Measurements from ENCODE around the gene PTK7.

The PTK7 gene

GRCh38 chr6:43054206-43054943, 21.7 kb upstream of the PTK7 start:
- peaks cover 25% of the 10 kb centered on the region for H3K79me1 ChIP-seq (replicated peaks; ENCODE audit: low read length, poor library complexity, severe bottlenecking)
- no peak overlapping the region for H2AFZ ChIP-seq (ENCODE audit: low read depth, low read length)
- peak overlapping the region; percentile 97 for H4K8ac ChIP-seq (ENCODE audit: low read length)
- peak overlapping the region; percentile 94 for H4K91ac ChIP-seq (ENCODE audit: low read length)
- no peak overlapping the region for H3K14ac ChIP-seq (ENCODE audit: low read length in 2 of 2)
- no peaks in the 10 kb centered on the region for H3K9me3 ChIP-seq (ENCODE audit: control insufficient read depth, low read length)
- DNase-seq = no peak
- H3K27ac ChIP-seq (ENCODE audit: low read length, poor library complexity, severe bottlenecking) = peak overlapping the region; percentile 51
- 94% methylated on average over 17 of the region's 17 CpGs for WGBS
- no peaks in the 10 kb centered on the region for H3K27me3 ChIP-seq (ENCODE audit: control insufficient read depth in 1 of 2, insufficient read depth in 1 of 2, low read length in 2 of 2)
- no peak overlapping the region for H2BK5ac ChIP-seq (ENCODE audit: low read depth, low read length, poor library complexity, severe bottlenecking)
- H3K4me3 ChIP-seq (ENCODE audit: insufficient read depth in 1 of 2, low read depth in 1 of 2, low read length in 2 of 2) = peak overlapping the region in 1 of 2 experiments; percentile 93
- no peak overlapping the region for H3K18ac ChIP-seq (ENCODE audit: low read depth in 1 of 2, low read length in 2 of 2)
- H3K4me1 ChIP-seq (ENCODE audit: control insufficient read depth, insufficient read depth, low read depth, low read length) = peaks cover 29% of the 10 kb centered on the region
- peak overlapping the region; percentile 2 for H2BK120ac ChIP-seq (ENCODE audit: low read depth, low read length)
- H3K4ac ChIP-seq (ENCODE audit: low read depth in 1 of 2, low read length in 2 of 2) = peak overlapping the region in 1 of 2 experiments; percentile 2
- H3K36me3 ChIP-seq (ENCODE audit: control insufficient read depth in 1 of 2, insufficient read depth in 2 of 2, low read depth in 1 of 2, low read length in 2 of 2) = peaks cover 45 to 60% of the 10 kb centered on the region in 2 experiments
- H2BK15ac ChIP-seq (ENCODE audit: low read depth, poor library complexity, severe bottlenecking) = no peak overlapping the region
- no peak overlapping the region for H3K4me2 ChIP-seq (ENCODE audit: low read length, poor library complexity, severe bottlenecking)
- peak overlapping the region; percentile 99 for H3K9ac ChIP-seq (ENCODE audit: low read length)
- peak overlapping the region; percentile 13 for H2AK5ac ChIP-seq (ENCODE audit: low read length, severe bottlenecking)
- H2BK12ac ChIP-seq (ENCODE audit: low read length in 2 of 2) = no peak overlapping the region
- H3K23ac ChIP-seq (ENCODE audit: low read length in 2 of 2) = no peak overlapping the region

GRCh38 chr6:43055966-43056365, 20.1 kb upstream of the PTK7 start:
- H2BK5ac ChIP-seq (ENCODE audit: low read depth, low read length, poor library complexity, severe bottlenecking) = no peak overlapping the region
- peaks cover 31 to 44% of the 10 kb centered on the region in 2 experiments for H3K36me3 ChIP-seq (ENCODE audit: control insufficient read depth in 1 of 2, insufficient read depth in 2 of 2, low read depth in 1 of 2, low read length in 2 of 2)
- no peak overlapping the region for H3K4me2 ChIP-seq (ENCODE audit: low read length, poor library complexity, severe bottlenecking)
- no peaks in the 10 kb centered on the region for H3K27me3 ChIP-seq (ENCODE audit: control insufficient read depth in 1 of 2, insufficient read depth in 1 of 2, low read length in 2 of 2)
- no peak overlapping the region for H3K9ac ChIP-seq (ENCODE audit: low read length)
- no peak overlapping the region for H3K18ac ChIP-seq (ENCODE audit: low read depth in 1 of 2, low read length in 2 of 2)
- no peak overlapping the region for H4K91ac ChIP-seq (ENCODE audit: low read length)
- no peak overlapping the region for H4K8ac ChIP-seq (ENCODE audit: low read length)
- no peak overlapping the region for H2AK5ac ChIP-seq (ENCODE audit: low read length, severe bottlenecking)
- no peak overlapping the region for H3K14ac ChIP-seq (ENCODE audit: low read length in 2 of 2)
- H3K9me3 ChIP-seq (ENCODE audit: control insufficient read depth, low read length) = no peaks in the 10 kb centered on the region
- peaks cover 24% of the 10 kb centered on the region for H3K4me1 ChIP-seq (ENCODE audit: control insufficient read depth, insufficient read depth, low read depth, low read length)
- no peak overlapping the region for H2BK120ac ChIP-seq (ENCODE audit: low read depth, low read length)
- no peak for DNase-seq
- H3K23ac ChIP-seq (ENCODE audit: low read length in 2 of 2) = no peak overlapping the region
- no peak overlapping the region for H3K4me3 ChIP-seq (ENCODE audit: insufficient read depth in 1 of 2, low read depth in 1 of 2, low read length in 2 of 2)
- no peak overlapping the region for H2BK12ac ChIP-seq (ENCODE audit: low read length in 2 of 2)
- no peak overlapping the region for H2BK15ac ChIP-seq (ENCODE audit: low read depth, poor library complexity, severe bottlenecking)
- H3K79me1 ChIP-seq (replicated peaks; ENCODE audit: low read length, poor library complexity, severe bottlenecking) = peaks cover 21% of the 10 kb centered on the region
- no peak overlapping the region for H2AFZ ChIP-seq (ENCODE audit: low read depth, low read length)
- H3K27ac ChIP-seq (ENCODE audit: low read length, poor library complexity, severe bottlenecking) = no peak overlapping the region
- WGBS = 99% methylated on average over 8 of the region's 8 CpGs
- H3K4ac ChIP-seq (ENCODE audit: low read depth in 1 of 2, low read length in 2 of 2) = no peak overlapping the region

- H3K4me3 ChIP-seq (ENCODE audit: insufficient read depth in 1 of 2, low read depth in 1 of 2, low read length in 2 of 2) = peak overlapping the region in 1 of 2 experiments; percentile 99
- H4K8ac ChIP-seq (ENCODE audit: low read length) = no peak overlapping the region
- H2AFZ ChIP-seq (ENCODE audit: low read depth, low read length) = no peak overlapping the region
- WGBS = 75% methylated on average over 1 of the region's 1 CpG
- no peak overlapping the region for H2AK5ac ChIP-seq (ENCODE audit: low read length, severe bottlenecking)
- no peaks in the 10 kb centered on the region for H3K9me3 ChIP-seq (ENCODE audit: control insufficient read depth, low read length)
- no peak overlapping the region for H4K91ac ChIP-seq (ENCODE audit: low read length)
- H3K27me3 ChIP-seq (ENCODE audit: control insufficient read depth in 1 of 2, insufficient read depth in 1 of 2, low read length in 2 of 2) = no peaks in the 10 kb centered on the region
- peak overlapping the region; percentile 99 for H3K9ac ChIP-seq (ENCODE audit: low read length)
- H3K18ac ChIP-seq (ENCODE audit: low read depth in 1 of 2, low read length in 2 of 2) = no peak overlapping the region
- no peak overlapping the region for H3K4ac ChIP-seq (ENCODE audit: low read depth in 1 of 2, low read length in 2 of 2)
- DNase-seq = no peak
- H3K4me1 ChIP-seq (ENCODE audit: control insufficient read depth, insufficient read depth, low read depth, low read length) = peaks cover 11% of the 10 kb centered on the region
- H3K27ac ChIP-seq (ENCODE audit: low read length, poor library complexity, severe bottlenecking) = no peak overlapping the region
- H2BK120ac ChIP-seq (ENCODE audit: low read depth, low read length) = no peak overlapping the region
- H3K23ac ChIP-seq (ENCODE audit: low read length in 2 of 2) = no peak overlapping the region
- no peak overlapping the region for H3K14ac ChIP-seq (ENCODE audit: low read length in 2 of 2)
- H3K4me2 ChIP-seq (ENCODE audit: low read length, poor library complexity, severe bottlenecking) = peak overlapping the region; percentile 75
- H2BK12ac ChIP-seq (ENCODE audit: low read length in 2 of 2) = no peak overlapping the region
- H3K79me1 ChIP-seq (replicated peaks; ENCODE audit: low read length, poor library complexity, severe bottlenecking) = peaks cover 21% of the 10 kb centered on the region
- H3K36me3 ChIP-seq (ENCODE audit: control insufficient read depth in 1 of 2, insufficient read depth in 2 of 2, low read depth in 1 of 2, low read length in 2 of 2) = peaks cover 31 to 41% of the 10 kb centered on the region in 2 experiments
- H2BK5ac ChIP-seq (ENCODE audit: low read depth, low read length, poor library complexity, severe bottlenecking) = no peak overlapping the region
- no peak overlapping the region for H2BK15ac ChIP-seq (ENCODE audit: low read depth, poor library complexity, severe bottlenecking)
Observed at GRCh38 chr6:43058531-43058930, 17.6 kb upstream of the PTK7 start.

- WGBS = under 1% methylated on average over 59 of the region's 64 CpGs
- peak within 1 kb of the TSS; percentile 64 for H2BK120ac ChIP-seq (ENCODE audit: low read depth, low read length)
Observed at GRCh38 chr6:43059168-43060033, 16.7 kb upstream of the PTK7 start, which contains the start of the genes KLC4 and MRPL2. TSS of gene KLC4 (plus strand) at chr6:43059631. CDS start at chr6:43061336, 1,705 bp downstream. TSS of gene MRPL2 (minus strand) at chr6:43059434. CDS start at chr6:43059381, 53 bp downstream.

More at GRCh38 chr6:43059168-43060033, 16.7 kb upstream of the PTK7 start, which contains the start of the genes KLC4 and MRPL2:
- H3K4me2 ChIP-seq (ENCODE audit: low read length, poor library complexity, severe bottlenecking) = peak within 1 kb of the TSS; percentile 86
- peak within 1 kb of the TSS in 1 of 2 experiments; percentile 26 for H3K23ac ChIP-seq (ENCODE audit: low read length in 2 of 2)
- H4K91ac ChIP-seq (ENCODE audit: low read length) = peak within 1 kb of the TSS; percentile 90
- H3K36me3 ChIP-seq (ENCODE audit: control insufficient read depth in 1 of 2, insufficient read depth in 2 of 2, low read depth in 1 of 2, low read length in 2 of 2) = peaks cover 35 to 39% of the 10 kb centered on the region in 2 experiments
- no peaks in the 10 kb centered on the region for H3K9me3 ChIP-seq (ENCODE audit: control insufficient read depth, low read length)
- peak within 1 kb of the TSS; percentile 91 to 96 for H3K18ac ChIP-seq (ENCODE audit: low read depth in 1 of 2, low read length in 2 of 2)
- H4K8ac ChIP-seq (ENCODE audit: low read length) = peak within 1 kb of the TSS; percentile 98
- H3K4me3 ChIP-seq (ENCODE audit: insufficient read depth in 1 of 2, low read depth in 1 of 2, low read length in 2 of 2) = peak within 1 kb of the TSS; percentile 93 to 99
- H3K9ac ChIP-seq (ENCODE audit: low read length) = peak within 1 kb of the TSS; percentile 99
- peaks cover 21% of the 10 kb centered on the region for H3K79me1 ChIP-seq (replicated peaks; ENCODE audit: low read length, poor library complexity, severe bottlenecking)
- H2BK15ac ChIP-seq (ENCODE audit: low read depth, poor library complexity, severe bottlenecking) = peak within 1 kb of the TSS; percentile 70
- peak within 1 kb of the TSS in 1 of 2 experiments; percentile 90 for H3K14ac ChIP-seq (ENCODE audit: low read length in 2 of 2)
- H2AK5ac ChIP-seq (ENCODE audit: low read length, severe bottlenecking) = peak within 1 kb of the TSS; percentile 59
- peak within 1 kb of the TSS; percentile 73 to 89 for H3K4ac ChIP-seq (ENCODE audit: low read depth in 1 of 2, low read length in 2 of 2)
- DNase-seq = peak; percentile 99
- H3K4me1 ChIP-seq (ENCODE audit: control insufficient read depth, insufficient read depth, low read depth, low read length) = peaks cover 11% of the 10 kb centered on the region
- peak within 1 kb of the TSS; percentile 66 for H3K27ac ChIP-seq (ENCODE audit: low read length, poor library complexity, severe bottlenecking)
- peak within 1 kb of the TSS; percentile 95 for H2AFZ ChIP-seq (ENCODE audit: low read depth, low read length)
- H2BK5ac ChIP-seq (ENCODE audit: low read depth, low read length, poor library complexity, severe bottlenecking) = peak within 1 kb of the TSS; percentile 40
- H2BK12ac ChIP-seq (ENCODE audit: low read length in 2 of 2) = peak within 1 kb of the TSS in 1 of 2 experiments; percentile 75
- H3K27me3 ChIP-seq (ENCODE audit: control insufficient read depth in 1 of 2, insufficient read depth in 1 of 2, low read length in 2 of 2) = no peaks in the 10 kb centered on the region

Measured in mesenchymal stem cell (in vitro differentiated cells and primary cell).